D721Med (cell line): Measurements from ENCODE around the gene KCNIP3.

Source experiments
- DNase-seq: peaks from one replicate; pipeline ENCODE4 v3.0.0; 2011; ENCODE audit warnings: low spot score; ENCODE audit not compliant: insufficient read length
- FAIRE-seq: peaks from 2 replicates; lab custom pipeline; 2011; peaks lifted over from hg19 to GRCh38; lab: Jason Lieb, UNC
- CTCF ChIP-seq: IDR thresholded peaks from 2 replicates; pipeline ENCODE4 v1.5.1; 2012; ENCODE audit warnings: mild to moderate bottlenecking, control low read depth; ENCODE audit not compliant: insufficient read depth; ENCODE audit errors: missing control alignments

KCNIP3 gene

DNA sequence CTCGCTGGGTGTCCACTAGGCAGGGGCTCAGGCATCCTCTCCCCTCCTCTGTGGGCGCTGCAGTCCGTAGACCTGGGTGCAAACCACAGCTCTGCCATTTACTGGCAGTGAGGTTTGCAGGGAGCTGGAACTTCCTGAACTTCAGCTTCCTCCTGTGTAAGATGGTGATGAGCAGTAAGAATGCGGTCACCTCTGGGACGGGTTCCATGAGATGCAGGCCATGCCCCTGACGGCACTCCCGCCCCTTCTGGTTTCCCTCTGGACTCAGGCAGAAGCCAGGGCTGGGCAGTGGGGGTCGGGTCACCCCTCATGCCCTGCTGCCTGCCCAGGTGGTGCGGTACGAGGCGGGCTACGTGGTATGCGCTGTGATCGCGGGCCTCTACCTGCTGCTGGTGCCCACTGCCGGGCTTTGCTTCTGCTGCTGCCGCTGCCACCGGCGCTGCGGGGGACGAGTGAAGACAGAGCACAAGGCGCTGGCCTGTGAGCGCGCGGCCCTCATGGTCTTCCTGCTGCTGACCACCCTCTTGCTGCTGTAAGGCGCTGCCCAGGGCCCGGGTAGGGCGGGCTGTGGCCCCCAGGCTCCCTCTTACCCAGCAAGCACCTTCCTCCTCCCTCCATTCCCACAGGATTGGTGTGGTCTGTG, 21.4 kb upstream of the KCNIP3 start:
- no peak for DNase-seq
- no peak for FAIRE-seq
- TF ChIP-seq CTCF: no peak

DNA sequence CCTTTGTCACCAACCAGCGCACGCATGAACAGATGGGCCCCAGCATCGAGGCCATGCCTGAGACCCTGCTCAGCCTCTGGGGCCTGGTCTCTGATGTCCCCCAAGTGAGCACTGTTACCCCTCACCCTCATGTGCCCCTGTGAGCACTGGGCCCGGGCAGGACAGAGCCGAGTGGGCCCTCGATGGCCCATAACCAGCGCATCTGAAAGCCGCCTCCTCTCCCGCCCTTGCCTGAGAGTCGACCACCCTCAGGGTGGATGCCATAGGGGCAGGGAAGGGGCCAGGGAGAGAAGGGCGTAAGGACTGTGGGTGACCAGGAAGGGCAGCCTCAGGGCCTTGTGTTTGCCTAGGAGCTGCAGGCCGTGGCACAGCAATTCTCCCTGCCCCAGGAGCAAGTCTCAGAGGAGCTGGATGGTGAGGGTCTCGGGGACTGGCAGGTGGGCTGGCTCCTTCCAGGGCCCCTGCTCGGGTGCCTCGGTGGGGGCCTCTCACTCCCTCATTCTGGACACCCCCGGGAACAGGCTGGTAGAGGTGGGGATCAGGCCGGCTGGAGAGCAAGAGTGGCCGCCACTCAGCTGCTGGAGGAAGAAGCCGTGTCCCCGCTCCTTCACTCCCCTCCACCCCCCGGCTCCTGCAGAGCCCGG, 20.8 kb upstream of the KCNIP3 start:
- no peak for DNase-seq
- no peak for FAIRE-seq
- no peak for TF ChIP-seq CTCF

DNA sequence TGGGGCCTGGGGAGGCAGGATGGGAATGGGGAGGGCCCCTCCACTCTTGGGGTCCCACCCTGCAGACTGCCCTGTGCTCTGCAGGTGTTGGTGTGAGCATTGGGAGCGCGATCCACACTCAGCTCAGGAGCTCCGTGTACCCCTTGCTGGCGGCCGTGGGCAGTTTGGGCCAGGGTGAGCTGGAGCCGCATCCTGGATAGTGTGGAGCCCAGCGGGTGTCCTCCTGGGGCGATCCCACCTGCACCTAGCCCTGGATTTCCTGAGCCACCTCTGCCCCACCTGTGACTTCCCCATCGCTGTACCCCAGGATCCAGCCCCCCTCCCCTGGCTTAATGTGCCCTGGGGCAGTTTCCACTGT, 20.3 kb upstream of the KCNIP3 start:
- DNase-seq (no peak), FAIRE-seq (no peak)
- TF ChIP-seq CTCF: no peak

- DNase-seq (no peak), FAIRE-seq (no peak)
- TF ChIP-seq CTCF: no peak
Observed at GRCh38 chr2:95277246-95277906, 19.8 kb upstream of the KCNIP3 start.

- no peak for DNase-seq
- FAIRE-seq: no peak
- TF ChIP-seq CTCF: no peak
Observed at GRCh38 chr2:95278051-95278471, 19.1 kb upstream of the KCNIP3 start.

DNA sequence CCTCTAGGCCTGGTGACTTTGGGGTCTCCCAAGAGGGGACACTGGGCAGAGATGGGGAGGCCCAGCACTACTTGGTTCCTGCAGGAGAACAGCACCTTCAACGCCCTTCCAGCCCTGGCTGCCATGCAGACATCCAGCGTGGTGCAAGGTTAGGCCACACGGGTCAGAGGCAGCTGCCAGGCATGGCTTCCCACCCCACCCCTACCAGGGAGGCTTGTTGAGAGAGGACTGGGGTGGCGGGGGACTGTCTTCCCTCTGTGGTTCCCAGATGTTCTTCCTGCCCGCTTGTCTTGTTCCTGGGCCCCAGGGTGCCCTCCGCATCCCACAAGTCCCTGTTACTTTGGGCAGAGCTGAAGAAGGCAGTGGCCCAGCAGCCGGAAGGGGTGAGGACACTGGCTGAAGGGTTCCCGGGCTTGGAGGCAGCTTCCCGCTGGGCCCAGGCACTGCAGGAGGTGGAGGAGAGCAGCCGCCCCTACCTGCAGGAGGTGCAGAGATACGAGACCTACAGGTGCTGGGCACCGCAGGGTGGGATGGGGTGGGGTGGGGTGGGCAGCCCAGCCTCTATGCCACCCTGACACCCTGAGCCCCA, 18.4 kb upstream of the KCNIP3 start:
- no peak for TF ChIP-seq CTCF
- no peak for FAIRE-seq
- no peak for DNase-seq
